Endodermal cell (in vitro differentiated cells): ENCODE data around the gene ZNF254. TPM values are rescaled to one million over a fixed set of nuclear protein-coding genes. Genes with fewer than 3 reads are reported as not detected.

Experiments
- DNase-seq: peaks from one replicate; pipeline ENCODE4 v3.0.0-alpha.2; 2017
- H3K27ac ChIP-seq: 2 replicates; pipeline ENCODE4 v1.5.1; 2013; ENCODE audit warnings: mild to moderate bottlenecking, low read depth, low read length, moderate library complexity
- H3K27me3 ChIP-seq: 2 replicates; pipeline ENCODE4 v1.6.1; 2013; ENCODE audit warnings: mild to moderate bottlenecking, low read length, moderate library complexity; ENCODE audit not compliant: insufficient read depth, control insufficient read depth, poor library complexity, severe bottlenecking
- H3K36me3 ChIP-seq: 2 replicates; pipeline ENCODE4 v1.7.0; 2013; ENCODE audit warnings: mild to moderate bottlenecking, low read length, moderate library complexity; ENCODE audit not compliant: control insufficient read depth, insufficient read depth
- H3K4me1 ChIP-seq: one replicate; pipeline ENCODE4 v1.7.0; 2013; ENCODE audit warnings: low read length; ENCODE audit not compliant: control insufficient read depth, insufficient read depth
- H3K4me3 ChIP-seq: 2 replicates; pipeline ENCODE4 v1.5.1; 2013; ENCODE audit warnings: mild to moderate bottlenecking, low read length, moderate library complexity
- H3K9ac ChIP-seq: 2 replicates; pipeline ENCODE4 v1.6.1; 2013; ENCODE audit warnings: mild to moderate bottlenecking, low read length, moderate library complexity; ENCODE audit not compliant: poor library complexity, severe bottlenecking; ENCODE audit errors: extremely low read depth
- H3K9me3 ChIP-seq: 2 replicates; pipeline ENCODE4 v1.6.1; 2013; ENCODE audit warnings: mild to moderate bottlenecking, low read length, moderate library complexity; ENCODE audit not compliant: control insufficient read depth
- H3K27ac Mint-ChIP-seq: 2 replicates; pipeline ENCODE4 v1.8.0; 2020; ENCODE audit warnings: mixed read lengths
- H3K27me3 Mint-ChIP-seq: 2 replicates; pipeline ENCODE4 v1.8.0; 2021; ENCODE audit warnings: mild to moderate bottlenecking, mixed read lengths; ENCODE audit not compliant: insufficient read depth
- H3K36me3 Mint-ChIP-seq: 2 replicates; pipeline ENCODE4 v1.8.0; 2020; ENCODE audit warnings: low read depth, mixed read lengths
- H3K4me1 Mint-ChIP-seq: 2 replicates; pipeline ENCODE4 v1.8.0; 2020; ENCODE audit warnings: mixed read lengths
- H3K4me3 Mint-ChIP-seq: 2 replicates; pipeline ENCODE4 v1.8.0; 2020; ENCODE audit warnings: mild to moderate bottlenecking, moderate library complexity, mixed read lengths
- H3K9me3 Mint-ChIP-seq: 2 replicates; pipeline ENCODE4 v1.8.0; 2020; ENCODE audit warnings: mild to moderate bottlenecking, mixed read lengths
- WGBS, 2 experiments: methylation state at CpG; one replicate each; pipeline versions ENCODE4 v1.1.5 to v1.1.7; 2013; ENCODE audit warnings: missing lambda C conversion rate in 2 of 2, mixed read lengths in 1 of 2; ENCODE audit not compliant: insufficient coverage in 1 of 2, insufficient read length in 1 of 2; 5-methylcytosine and 5-hydroxymethylcytosine counted together
- total RNA-seq, 2 donors: library from RNA; stranded (reverse); fragmentation: NEBNext Ultra II Directional in 1 of 2; extraction: Animal tissue kit (Norgen Biotek cat#: 25700) in 1 of 2; gene quantifications; 2 replicates in 1 of 2; 3 replicates in 1 of 2; pipeline ENCODE4 v1.2.1, GENCODE V29; 2021
- TF ChIP-seq, protein P1 (sequence below): fragments of 200-600 bp; sonication (generic); conservative IDR thresholded peaks from 2 replicates; pipeline ENCODE4 v1.5.0; 2021; ENCODE audit warnings: antibody characterized with exemption, mild to moderate bottlenecking

Gene ZNF254
- total RNA-seq, 2 donors from 2014 or later: 30.7 to 33.8 TPM

DNA sequence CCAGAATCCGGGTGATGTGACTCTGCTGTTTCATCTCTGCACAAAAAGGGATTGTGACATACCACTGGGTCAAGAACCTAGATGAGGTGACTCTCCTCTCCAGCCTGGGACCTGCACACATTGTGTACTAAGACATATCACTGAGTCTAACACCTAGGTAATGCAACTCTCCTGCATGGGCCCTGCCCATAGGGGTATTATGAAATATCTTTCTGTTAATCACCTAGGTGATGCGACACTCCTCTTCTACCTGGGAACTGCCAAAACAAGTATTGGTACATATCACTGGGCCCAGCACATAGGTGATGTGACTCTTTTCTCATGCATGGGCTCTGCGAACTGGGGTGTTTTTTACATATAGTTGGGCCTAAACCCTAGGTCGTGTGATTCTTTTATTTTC is 35.5 kb upstream of the ZNF254 start:
- H3K4me3 Mint-ChIP-seq: no peak overlapping the region
- peaks cover 84% of the 10 kb centered on the region for H3K36me3 Mint-ChIP-seq
- DNase-seq: no peak
- no peak overlapping the region for H3K9ac ChIP-seq
- H3K4me3 ChIP-seq: no peak overlapping the region
- H3K27ac ChIP-seq: no peak overlapping the region
- no peaks in the 10 kb centered on the region for H3K9me3 ChIP-seq
- no peak overlapping the region for H3K27ac Mint-ChIP-seq
- WGBS, 2 experiments: 94 to 100% methylated on average over 3 to 4 of the region's 4 CpGs
- H3K4me1 ChIP-seq: no peaks in the 10 kb centered on the region
- peaks cover 88% of the 10 kb centered on the region for H3K36me3 ChIP-seq
- no peaks in the 10 kb centered on the region for H3K9me3 Mint-ChIP-seq
- TF ChIP-seq, protein P1, sequence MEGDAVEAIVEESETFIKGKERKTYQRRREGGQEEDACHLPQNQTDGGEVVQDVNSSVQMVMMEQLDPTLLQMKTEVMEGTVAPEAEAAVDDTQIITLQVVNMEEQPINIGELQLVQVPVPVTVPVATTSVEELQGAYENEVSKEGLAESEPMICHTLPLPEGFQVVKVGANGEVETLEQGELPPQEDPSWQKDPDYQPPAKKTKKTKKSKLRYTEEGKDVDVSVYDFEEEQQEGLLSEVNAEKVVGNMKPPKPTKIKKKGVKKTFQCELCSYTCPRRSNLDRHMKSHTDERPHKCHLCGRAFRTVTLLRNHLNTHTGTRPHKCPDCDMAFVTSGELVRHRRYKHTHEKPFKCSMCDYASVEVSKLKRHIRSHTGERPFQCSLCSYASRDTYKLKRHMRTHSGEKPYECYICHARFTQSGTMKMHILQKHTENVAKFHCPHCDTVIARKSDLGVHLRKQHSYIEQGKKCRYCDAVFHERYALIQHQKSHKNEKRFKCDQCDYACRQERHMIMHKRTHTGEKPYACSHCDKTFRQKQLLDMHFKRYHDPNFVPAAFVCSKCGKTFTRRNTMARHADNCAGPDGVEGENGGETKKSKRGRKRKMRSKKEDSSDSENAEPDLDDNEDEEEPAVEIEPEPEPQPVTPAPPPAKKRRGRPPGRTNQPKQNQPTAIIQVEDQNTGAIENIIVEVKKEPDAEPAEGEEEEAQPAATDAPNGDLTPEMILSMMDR: no peak
- no peaks in the 10 kb centered on the region for H3K4me1 Mint-ChIP-seq
- H3K27me3 Mint-ChIP-seq: no peaks in the 10 kb centered on the region
- no peaks in the 10 kb centered on the region for H3K27me3 ChIP-seq

DNA sequence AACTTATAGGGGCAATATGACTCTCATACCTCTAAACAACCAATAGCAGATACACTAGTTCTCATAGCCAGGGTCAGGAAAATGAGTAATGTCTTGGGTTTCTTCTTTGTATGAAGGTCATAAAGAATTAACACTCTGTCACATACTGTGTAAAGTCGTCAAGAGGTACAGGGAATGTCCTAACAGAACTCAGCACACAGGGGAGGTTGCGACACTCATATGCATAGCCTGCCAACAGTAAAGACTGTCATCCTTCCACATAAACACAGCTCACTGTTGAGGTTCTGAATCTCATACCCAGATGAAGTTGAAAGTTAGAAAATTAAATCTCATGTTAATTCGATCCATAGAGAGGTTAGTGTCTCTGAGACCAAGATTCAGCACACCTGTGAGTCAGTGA is 34.2 kb upstream of the ZNF254 start:
- H3K27me3 ChIP-seq: no peaks in the 10 kb centered on the region
- Mint-ChIP-seq H3K36me3 (peaks cover 86% of the 10 kb centered on the region), H3K27me3 (no peaks in the 10 kb centered on the region), H3K9me3 (no peaks in the 10 kb centered on the region), H3K4me1 (no peaks in the 10 kb centered on the region), H3K27ac (no peak overlapping the region), H3K4me3 (no peak overlapping the region)
- WGBS, 2 experiments: 100% methylated on average over 3 of the region's 3 CpGs
- no peak overlapping the region for H3K9ac ChIP-seq
- no peaks in the 10 kb centered on the region for H3K4me1 ChIP-seq
- no peak overlapping the region for H3K4me3 ChIP-seq
- no peaks in the 10 kb centered on the region for H3K9me3 ChIP-seq
- H3K36me3 ChIP-seq: peaks cover 89% of the 10 kb centered on the region
- TF ChIP-seq, protein P1: no peak
- no peak for DNase-seq
- H3K27ac ChIP-seq: no peak overlapping the region

DNA sequence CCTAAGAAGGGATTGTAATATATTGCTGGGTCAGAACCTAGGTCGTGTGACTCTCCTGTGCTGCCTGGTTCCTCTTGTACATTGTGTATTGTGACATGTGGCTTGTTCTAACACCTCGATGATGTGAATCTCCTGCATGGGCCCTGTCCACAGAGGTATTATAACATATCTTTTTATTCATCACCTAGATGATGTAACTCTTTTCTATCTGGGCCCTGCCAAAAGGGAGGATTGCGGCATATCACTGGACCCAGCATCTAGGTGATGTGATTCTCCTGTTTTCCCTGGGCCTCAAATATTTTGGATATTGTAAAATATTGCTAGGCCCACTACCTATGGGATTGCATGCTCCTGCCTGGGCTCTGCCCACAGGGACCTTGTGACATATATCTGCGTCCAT is 33.4 kb upstream of the ZNF254 start:
- WGBS, 2 experiments: 90 to 96% methylated on average over 2 to 4 of the region's 4 CpGs
- Mint-ChIP-seq H3K27me3 (no peaks in the 10 kb centered on the region), H3K36me3 (peaks cover 85% of the 10 kb centered on the region), H3K4me1 (no peaks in the 10 kb centered on the region), H3K4me3 (no peak overlapping the region), H3K27ac (no peak overlapping the region), H3K9me3 (no peaks in the 10 kb centered on the region)
- H3K9me3 ChIP-seq: no peaks in the 10 kb centered on the region
- TF ChIP-seq, protein P1: no peak
- no peaks in the 10 kb centered on the region for H3K27me3 ChIP-seq
- no peak for DNase-seq
- H3K27ac ChIP-seq: no peak overlapping the region
- H3K4me3 ChIP-seq: no peak overlapping the region
- peaks cover 87% of the 10 kb centered on the region for H3K36me3 ChIP-seq
- H3K9ac ChIP-seq: no peak overlapping the region
- H3K4me1 ChIP-seq: no peaks in the 10 kb centered on the region
